GM21825 (cell line): ENCODE results near the gene EPHA2.
"Not testable (repeated sequence)": the region's sequence is repeated elsewhere in the genome, so short reads cannot be mapped to it uniquely, and the experiment has no call there.

ENCODE experiments used
- ATAC-seq: cut with Tn5 transposase; IDR thresholded peaks from one replicate; pipeline ENCODE4 v1.9.1; 2021; ENCODE audit warnings: mild to moderate bottlenecking, moderate library complexity; ENCODE audit not compliant: unreplicated experiment

The EPHA2 gene

GRCh38 chr1:16122350-16122881 is 33.5 kb downstream of the EPHA2 start:
- no peak for ATAC-seq

GRCh38 chr1:16120940-16121410 is 34.9 kb downstream of the EPHA2 start:
- no peak for ATAC-seq

- ATAC-seq, result no peak
Observed at GRCh38 chr1:16120407-16120806, 35.5 kb downstream of the EPHA2 start.

GRCh38 chr1:16119926-16120325 is 35.9 kb downstream of the EPHA2 start:
- no peak for ATAC-seq

DNA sequence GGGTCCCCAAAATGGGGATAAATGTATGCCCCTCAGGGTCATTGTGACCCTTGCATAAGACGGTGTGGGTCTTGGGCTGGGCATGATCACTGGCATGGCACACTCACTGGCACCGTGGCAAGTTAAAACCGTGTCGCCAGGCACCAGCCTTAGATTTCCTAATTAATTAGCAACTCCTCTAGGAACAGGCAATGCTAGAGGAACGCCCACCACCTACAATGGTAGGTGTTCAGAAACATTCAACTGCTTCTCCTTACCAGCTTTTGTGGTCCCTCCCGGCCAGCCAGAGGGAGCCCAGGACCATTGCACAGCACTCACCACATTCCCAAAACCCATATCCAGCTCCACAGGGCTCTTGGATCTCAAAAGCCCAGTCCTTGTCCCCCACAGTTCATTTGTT is 36.4 kb downstream of the EPHA2 start:
- ATAC-seq, result no peak

DNA sequence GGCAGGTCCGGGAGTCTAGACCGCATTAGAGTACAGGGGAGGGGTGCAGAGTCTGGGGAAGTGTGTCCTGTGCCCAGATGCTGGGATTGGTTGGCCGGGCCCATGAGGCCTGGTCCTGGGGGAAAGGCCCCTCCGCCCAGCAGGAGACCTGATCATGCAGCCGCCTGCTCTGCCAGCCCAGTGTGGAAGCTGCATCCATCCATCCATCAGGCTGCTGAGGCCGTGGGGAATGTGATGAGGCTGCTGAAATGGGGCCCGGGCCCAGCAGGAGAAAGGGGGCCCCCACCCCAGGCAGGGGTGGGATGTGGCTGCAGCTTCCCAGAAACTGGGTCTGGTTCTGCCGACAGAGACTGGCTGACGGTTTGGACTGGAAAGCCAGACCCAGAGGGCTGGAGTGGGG is 37.2 kb downstream of the EPHA2 start:
- no peak for ATAC-seq

GRCh38 chr1:16117936-16118335 is 37.9 kb downstream of the EPHA2 start:
- ATAC-seq, result no peak

DNA sequence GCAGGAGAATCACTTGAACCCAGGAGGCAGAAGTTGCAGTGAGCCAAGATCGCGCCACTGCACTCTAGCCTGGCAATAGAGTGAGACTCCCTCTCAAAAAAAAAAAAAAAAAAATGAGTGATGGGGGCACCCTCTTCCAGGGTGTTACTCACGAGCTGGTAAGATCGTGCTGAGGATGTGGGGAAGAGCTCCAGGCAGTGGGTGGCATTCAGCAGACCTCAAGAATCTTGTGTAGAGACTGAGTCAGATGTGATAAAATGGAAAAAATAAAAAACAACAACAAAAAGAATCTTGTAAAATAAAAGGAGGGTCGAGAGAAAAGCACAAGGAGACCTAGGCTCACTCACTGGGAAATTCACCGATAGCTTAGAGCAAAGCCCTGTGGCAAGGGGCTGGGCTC is 38.5 kb downstream of the EPHA2 start:
- no peak for ATAC-seq

GRCh38 chr1:16116625-16117024 is 39.2 kb downstream of the EPHA2 start:
- no peak for ATAC-seq

- no peak for ATAC-seq
Observed at GRCh38 chr1:16116002-16116401, 39.9 kb downstream of the EPHA2 start.

GRCh38 chr1:16115468-16115983 is 40.3 kb downstream of the EPHA2 start:
- no peak for ATAC-seq

DNA sequence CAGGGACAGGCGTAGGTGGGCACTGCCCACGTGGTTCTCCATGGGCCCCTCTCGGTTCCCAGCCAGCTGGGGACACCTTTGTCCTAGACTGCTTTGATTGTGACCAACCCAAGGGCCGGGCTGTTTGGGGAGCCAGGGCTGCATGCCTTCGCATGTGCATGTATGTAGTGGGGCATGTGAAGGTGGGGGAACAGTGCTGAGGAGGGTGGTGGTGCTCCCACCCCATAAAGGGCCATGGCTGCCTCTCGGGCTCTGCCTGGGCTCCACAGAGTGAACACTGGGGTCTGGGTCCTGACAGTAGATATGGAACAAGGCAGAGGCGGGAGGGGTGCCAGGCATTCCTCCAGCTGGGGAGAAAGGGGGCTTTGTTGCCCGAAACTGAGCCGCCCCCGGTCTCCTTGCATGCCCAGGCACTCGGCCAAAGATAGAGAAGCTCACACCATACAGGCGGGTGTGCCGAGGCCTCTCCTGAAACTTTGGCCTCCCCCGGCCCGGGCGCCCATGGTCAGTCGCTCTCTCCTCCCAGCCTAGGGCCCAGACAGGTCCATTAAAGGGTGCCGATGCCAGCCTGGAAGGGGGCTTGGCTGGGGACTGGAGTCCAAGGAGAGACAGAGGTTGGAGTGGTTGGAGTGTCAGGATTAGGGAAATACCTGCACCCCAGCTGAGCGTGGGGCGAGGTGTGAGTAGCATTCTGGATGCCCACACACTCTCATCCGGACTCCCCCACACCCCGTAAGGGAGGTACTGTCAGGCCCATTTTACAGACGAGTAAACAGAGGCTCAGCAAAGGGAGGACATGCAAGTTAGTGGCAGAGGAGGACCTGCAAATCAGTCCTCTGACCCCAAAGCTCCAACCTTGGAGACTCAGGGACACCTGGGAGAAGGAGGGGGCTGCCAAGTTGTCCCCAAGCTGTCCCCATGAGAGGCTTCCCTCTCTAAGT is 41.1 kb downstream of the EPHA2 start:
- no peak for ATAC-seq

GRCh38 chr1:16112596-16113555 is 43.0 kb downstream of the EPHA2 start:
- no peak for ATAC-seq

- no peak for ATAC-seq
Observed at GRCh38 chr1:16111771-16112595, 43.9 kb downstream of the EPHA2 start.

DNA sequence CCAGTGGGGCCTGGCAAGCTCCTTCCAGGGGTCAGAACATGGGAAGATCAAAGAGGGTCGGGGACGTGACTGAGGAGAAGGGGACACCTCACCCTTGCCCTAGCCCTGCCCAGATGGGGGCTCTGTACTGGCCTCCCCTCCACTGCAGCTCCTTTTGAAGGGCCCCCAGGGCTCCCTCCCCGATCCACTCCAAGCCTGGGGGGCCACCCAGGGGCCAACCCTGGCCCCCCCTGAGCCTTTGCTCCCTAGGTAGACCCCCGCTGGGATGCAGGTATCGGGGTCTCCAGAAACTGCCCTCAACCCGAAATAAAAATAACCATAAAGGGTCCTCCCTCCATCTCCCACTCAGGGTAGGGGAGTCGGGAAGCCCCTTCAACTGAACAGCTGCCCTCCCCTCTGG is 45.0 kb downstream of the EPHA2 start:
- no peak for ATAC-seq

DNA sequence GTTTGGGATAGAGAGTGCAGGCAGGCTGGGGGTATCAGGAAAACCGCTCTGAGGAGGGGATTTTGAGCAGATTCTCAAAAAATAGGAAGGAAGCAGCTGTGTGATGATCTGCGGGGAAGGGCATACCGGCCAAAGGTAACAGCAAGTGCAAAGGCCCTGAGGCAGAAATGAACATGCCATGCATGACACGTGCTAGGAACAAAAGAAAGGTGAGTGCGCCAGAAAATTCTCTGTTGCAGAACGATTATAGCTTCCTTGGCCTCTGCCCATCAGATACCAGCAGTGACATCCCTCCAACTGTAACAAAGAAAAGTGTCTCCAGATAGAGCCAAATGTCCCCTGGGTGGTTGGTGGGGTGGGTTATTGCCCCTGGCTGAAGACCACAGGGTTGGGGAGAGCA is 45.4 kb downstream of the EPHA2 start:
- no peak for ATAC-seq

DNA sequence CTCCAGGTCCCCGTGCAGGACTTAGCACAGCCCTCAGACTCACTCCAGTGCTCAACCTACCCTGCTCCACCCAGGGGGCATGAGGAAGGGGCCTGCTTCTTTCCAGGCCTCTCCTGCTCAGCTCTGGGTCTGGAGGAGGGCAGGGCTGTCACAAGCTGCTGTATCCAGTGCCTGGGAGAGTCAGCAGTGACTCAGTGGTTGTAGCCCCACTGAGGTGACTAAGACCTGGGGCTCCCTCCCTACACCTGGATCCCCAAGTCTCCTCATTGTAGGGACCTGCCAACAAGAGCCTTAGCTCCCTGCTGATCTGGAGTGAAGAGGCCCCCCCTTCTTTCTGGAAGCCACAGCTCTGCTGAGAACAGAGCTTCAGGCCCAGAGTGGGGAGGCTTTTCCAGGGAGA is 46.3 kb downstream of the EPHA2 start:
- no peak for ATAC-seq

DNA sequence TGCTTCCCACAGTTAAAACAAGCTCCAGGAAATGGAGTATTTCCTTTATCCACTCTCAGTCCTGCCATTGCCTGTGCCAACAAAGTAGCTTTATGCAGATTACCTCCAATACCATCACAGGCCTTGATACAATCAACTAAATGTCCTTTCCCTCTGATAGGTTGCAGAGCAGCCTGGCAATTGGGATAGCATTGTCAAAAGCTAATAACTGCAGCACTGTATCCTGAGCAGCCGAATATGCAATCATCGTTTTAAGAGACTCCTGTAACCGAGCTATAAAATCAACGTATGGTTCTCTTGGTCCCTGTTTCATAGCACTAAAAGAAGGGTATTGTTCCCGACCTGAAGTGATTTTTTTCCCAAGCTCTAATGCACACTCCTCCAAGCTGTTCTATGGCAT is 48.8 kb downstream of the EPHA2 start:
- ATAC-seq, result not testable (repeated sequence)

GRCh38 chr1:16101623-16102022 is 54.2 kb downstream of the EPHA2 start:
- no peak for ATAC-seq

GRCh38 chr1:16099412-16099811 is 56.5 kb downstream of the EPHA2 start:
- ATAC-seq, result no peak
